ENCODE measurements around the gene MSLN.

GRCh38 chr16:782766-783403 lies 22.4 kb downstream of the MSLN start:
- no peak for TF ChIP-seq CTCF (IDR thresholded peaks at IDR 0.05)
- no peak for TF ChIP-seq CHD2 (IDR thresholded peaks at IDR 0.05; ENCODE audit: low read length, partially characterized antibody)
- TF ChIP-seq POLR2AphosphoS2 (conservative IDR thresholded peaks at IDR 0.05; ENCODE audit: low read length) = no peak
